MCF 10A (cell line): ENCODE measurements around the gene ARHGEF10L. TPM values are rescaled to one million over a fixed set of nuclear protein-coding genes. Genes with fewer than 3 reads are reported as not detected.

ENCODE experiments used
- BruUV-seq: library from RNA; stranded (reverse); fragments of 400-500 nt; replicated peaks from 2 replicates; lab custom pipeline; 2021; lab: Mats Ljungman, UMichigan
- CTCF ChIA-PET: fragments of 300-600 bp; sonication (Branson Sonifier 250); formaldehyde crosslinking; extraction: SDS; loops from one replicate; lab custom pipeline; 2021; ENCODE audit warnings: antibody characterized with exemption, inconsistent platforms; lab: Yijun Ruan, JAX
- POLR2A ChIA-PET: fragments of 300-600, 350-650 bp; sonication (Branson Sonifier 250); formaldehyde crosslinking; extraction: SDS; loops from one replicate; lab custom pipeline; 2020; ENCODE audit warnings: antibody characterized with exemption, inconsistent platforms; lab: Yijun Ruan, JAX
- DNase-seq: peaks from one replicate; pipeline ENCODE4 v3.0.0-alpha.2; 2018; ENCODE audit not compliant: unreplicated experiment
- H3K27ac Mint-ChIP-seq: one replicate; pipeline ENCODE4 v1.8.0; 2022; ENCODE audit warnings: mild to moderate bottlenecking, low read depth, mixed read lengths; ENCODE audit not compliant: unreplicated experiment
- H3K27me3 Mint-ChIP-seq: one replicate; pipeline ENCODE4 v1.8.0; 2022; ENCODE audit warnings: mixed read lengths; ENCODE audit not compliant: insufficient read depth, unreplicated experiment
- H3K36me3 Mint-ChIP-seq: one replicate; pipeline ENCODE4 v1.8.0; 2022; ENCODE audit warnings: mild to moderate bottlenecking, moderate library complexity, mixed read lengths; ENCODE audit not compliant: insufficient read depth, unreplicated experiment
- H3K4me1 Mint-ChIP-seq: one replicate; pipeline ENCODE4 v1.8.0; 2022; ENCODE audit warnings: mixed read lengths; ENCODE audit not compliant: insufficient read depth, unreplicated experiment
- H3K4me3 Mint-ChIP-seq: one replicate; pipeline ENCODE4 v1.8.0; 2022; ENCODE audit warnings: mild to moderate bottlenecking, moderate library complexity, mixed read lengths; ENCODE audit not compliant: unreplicated experiment
- H3K9me3 Mint-ChIP-seq: one replicate; pipeline ENCODE4 v1.8.0; 2022; ENCODE audit warnings: mixed read lengths; ENCODE audit not compliant: unreplicated experiment
- intact Hi-C: fragments of 100-400 bp; cut with micrococcal nuclease; formaldehyde crosslinking; loops from 2 replicates; pipeline ENCODE4 v1.14.1; 2022
- total RNA-seq: library from RNA; stranded (reverse); gene quantifications from 2 replicates; pipeline ENCODE4 v1.2.3, GENCODE V29; 2022
- TF ChIP-seq, protein P1 (sequence below): fragments of 200-600 bp; IDR thresholded peaks from one replicate; pipeline ENCODE4 v1.8.0; 2022; ENCODE audit warnings: antibody characterized with exemption, mild to moderate bottlenecking; ENCODE audit not compliant: unreplicated experiment

ARHGEF10L gene
- total RNA-seq, 1 experiment from 2014 or later = 5.0 TPM

DNA sequence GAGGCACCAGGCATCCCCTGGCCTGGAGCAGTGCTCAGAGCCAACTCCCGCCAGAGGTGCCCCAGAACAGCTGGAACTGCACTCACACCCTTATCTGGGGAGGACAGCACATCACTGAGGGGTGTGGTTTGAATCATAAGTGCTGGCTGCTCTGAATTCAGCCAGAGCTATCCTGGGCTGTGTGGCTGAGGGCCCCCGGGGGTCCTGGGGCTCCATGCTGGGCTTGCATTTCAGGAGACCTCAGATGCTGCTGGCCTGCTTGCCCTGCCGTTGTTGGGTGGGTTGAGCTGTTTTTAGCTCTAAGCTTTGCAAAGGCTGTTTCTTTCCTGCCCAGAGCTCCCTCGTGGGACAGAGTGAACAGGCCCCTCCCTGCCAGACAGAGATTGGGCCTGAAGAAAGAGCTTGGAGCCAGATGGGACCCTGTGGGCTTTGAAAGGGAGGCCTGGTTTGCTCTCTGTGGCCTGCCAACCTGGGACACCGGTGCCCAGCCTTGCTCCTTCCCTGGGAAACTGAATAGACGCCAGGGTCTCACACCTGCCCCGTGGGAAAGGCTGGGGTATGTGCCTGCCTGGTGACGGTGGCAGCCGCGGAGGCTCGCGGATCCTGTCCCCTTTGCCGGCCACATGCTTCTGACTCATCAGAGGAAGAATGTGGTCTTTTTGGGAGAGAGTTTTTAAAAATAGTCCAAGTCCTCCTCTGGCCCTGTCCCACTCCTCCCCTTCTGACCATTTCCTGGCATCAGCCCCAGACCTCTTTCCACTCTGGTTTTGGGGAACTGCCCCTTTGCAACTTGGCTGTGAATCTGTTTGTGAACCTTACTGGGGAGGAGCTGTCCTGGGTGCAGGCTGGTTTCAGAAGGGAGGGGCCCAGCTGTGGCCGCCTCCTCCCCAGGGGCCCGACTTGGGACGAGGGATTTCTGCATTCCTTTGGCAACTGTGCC, 30.0 kb downstream of the ARHGEF10L start:
- TF ChIP-seq, protein P1, sequence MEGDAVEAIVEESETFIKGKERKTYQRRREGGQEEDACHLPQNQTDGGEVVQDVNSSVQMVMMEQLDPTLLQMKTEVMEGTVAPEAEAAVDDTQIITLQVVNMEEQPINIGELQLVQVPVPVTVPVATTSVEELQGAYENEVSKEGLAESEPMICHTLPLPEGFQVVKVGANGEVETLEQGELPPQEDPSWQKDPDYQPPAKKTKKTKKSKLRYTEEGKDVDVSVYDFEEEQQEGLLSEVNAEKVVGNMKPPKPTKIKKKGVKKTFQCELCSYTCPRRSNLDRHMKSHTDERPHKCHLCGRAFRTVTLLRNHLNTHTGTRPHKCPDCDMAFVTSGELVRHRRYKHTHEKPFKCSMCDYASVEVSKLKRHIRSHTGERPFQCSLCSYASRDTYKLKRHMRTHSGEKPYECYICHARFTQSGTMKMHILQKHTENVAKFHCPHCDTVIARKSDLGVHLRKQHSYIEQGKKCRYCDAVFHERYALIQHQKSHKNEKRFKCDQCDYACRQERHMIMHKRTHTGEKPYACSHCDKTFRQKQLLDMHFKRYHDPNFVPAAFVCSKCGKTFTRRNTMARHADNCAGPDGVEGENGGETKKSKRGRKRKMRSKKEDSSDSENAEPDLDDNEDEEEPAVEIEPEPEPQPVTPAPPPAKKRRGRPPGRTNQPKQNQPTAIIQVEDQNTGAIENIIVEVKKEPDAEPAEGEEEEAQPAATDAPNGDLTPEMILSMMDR = no peak
- peak; percentile 87 for DNase-seq
- intact Hi-C loops = no loop called here
- Mint-ChIP-seq H3K36me3 (no peaks in the 10 kb centered on the region), H3K4me3 (peak overlapping the region; percentile 15), H3K4me1 (peaks cover 23% of the 10 kb centered on the region), H3K27ac (peak overlapping the region; percentile 93), H3K27me3 (no peaks in the 10 kb centered on the region), H3K9me3 (no peaks in the 10 kb centered on the region)
- POLR2A ChIA-PET = interaction anchor here (0.6 to 1.6 kb wide), 5 partner anchors 8 to 1764 kb away, joined by 3 to 9 read pairs (median 3); no protein-coding TSS in a partner anchor
- BruUV-seq = no TSS peak
- CTCF ChIA-PET = interaction anchor here (0.5 to 2.6 kb wide), 4 partner anchors 13 to 77 kb away, joined by 3 to 10 read pairs (median 4); no protein-coding TSS in a partner anchor

DNA sequence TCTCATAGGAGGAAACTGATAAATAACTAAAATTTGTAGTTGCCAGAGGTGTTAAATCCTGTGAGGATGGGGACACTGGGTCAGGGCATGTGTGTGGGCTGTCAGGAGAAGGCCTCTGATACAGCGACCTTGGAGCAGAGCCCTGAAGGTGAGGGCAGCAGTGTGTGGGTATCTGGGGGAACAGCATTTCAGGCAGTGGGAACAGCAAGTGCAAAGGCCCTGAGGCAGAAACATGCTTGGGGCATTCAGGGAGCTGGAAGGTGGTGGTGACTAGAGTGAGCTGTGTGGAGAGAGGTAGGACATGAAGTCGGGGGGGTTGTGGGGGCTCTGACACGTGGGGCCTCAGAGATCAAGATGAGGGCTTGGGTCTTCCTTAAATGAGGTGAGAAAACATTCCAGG, 30.7 kb downstream of the ARHGEF10L start:
- BruUV-seq = no TSS peak
- Mint-ChIP-seq H3K36me3 (no peaks in the 10 kb centered on the region), H3K4me1 (peaks cover 23% of the 10 kb centered on the region), H3K4me3 (peak overlapping the region; percentile 15), H3K9me3 (no peaks in the 10 kb centered on the region), H3K27me3 (no peaks in the 10 kb centered on the region), H3K27ac (peak overlapping the region; percentile 93)
- intact Hi-C loops = no loop called here
- ChIA-PET POLR2A (interaction anchor here (1.1 to 1.6 kb wide), 2 partner anchors 16 to 118 kb away, joined by 3 to 9 read pairs; no protein-coding TSS in a partner anchor), CTCF (interaction anchor here (0.5 to 2.6 kb wide), 2 partner anchors 37 to 78 kb away, joined by 4 to 10 read pairs; no protein-coding TSS in a partner anchor)
- TF ChIP-seq, protein P1 = no peak
- no peak for DNase-seq

DNA sequence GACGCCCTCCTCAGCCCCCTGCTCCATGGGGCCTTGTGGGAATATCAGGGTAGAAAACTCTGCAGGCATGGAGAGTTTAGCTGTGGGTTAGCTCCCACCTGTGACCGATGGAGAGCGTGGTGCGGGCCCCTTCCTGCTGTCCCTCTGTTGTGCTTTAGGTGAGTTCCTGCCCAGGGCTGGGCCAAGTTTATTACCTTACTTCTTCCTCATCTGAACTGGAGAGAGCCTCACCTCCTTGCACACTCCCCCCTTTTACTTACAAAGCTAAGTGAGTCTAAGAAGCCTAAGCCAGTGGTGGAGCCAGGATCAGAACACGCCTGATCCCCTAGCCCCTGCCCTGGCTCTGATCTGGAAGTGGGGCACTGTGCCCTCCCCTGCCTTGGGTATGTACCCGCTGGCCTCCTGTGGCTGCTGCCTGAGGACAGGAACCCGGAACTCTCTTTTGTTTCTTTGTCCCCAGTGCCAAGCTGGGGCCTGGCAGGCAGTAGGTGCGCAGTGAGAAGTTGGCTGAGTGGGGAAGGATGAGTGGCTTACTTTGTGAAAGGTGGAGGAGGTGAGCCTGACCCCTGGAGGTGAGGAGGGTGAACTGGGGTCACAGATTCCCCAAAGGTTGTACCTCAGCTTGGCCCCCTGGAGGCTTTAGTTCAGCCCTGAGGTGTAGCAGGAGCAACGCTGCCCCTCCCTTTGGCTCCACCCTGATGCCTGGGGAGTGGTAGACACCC, 32.9 kb downstream of the ARHGEF10L start:
- intact Hi-C loops = loop anchor here (1.0 kb wide), 1 partner anchor 34 kb away; no protein-coding TSS in a partner anchor
- TF ChIP-seq, protein P1 = peak; percentile 28
- no peak for DNase-seq
- H3K27ac Mint-ChIP-seq = no peak overlapping the region
- H3K4me3 Mint-ChIP-seq = no peak overlapping the region
- POLR2A ChIA-PET = interaction anchor here (0.6 kb wide), 1 partner anchor 135 kb away, joined by 3 read pairs; no protein-coding TSS in a partner anchor
- H3K27me3 Mint-ChIP-seq = no peaks in the 10 kb centered on the region
- peaks cover 24% of the 10 kb centered on the region for H3K4me1 Mint-ChIP-seq
- no peaks in the 10 kb centered on the region for H3K9me3 Mint-ChIP-seq
- no TSS peak for BruUV-seq
- CTCF ChIA-PET = interaction anchor here (0.5 to 1.8 kb wide), 10 partner anchors 10 to 146 kb away, joined by 3 to 7 read pairs (median 3); no protein-coding TSS in a partner anchor
- no peaks in the 10 kb centered on the region for H3K36me3 Mint-ChIP-seq
